Epithelial cell of prostate (primary cell): ENCODE measurements around the gene MAML1.

Experiments
- DNase-seq: peaks from one replicate; pipeline ENCODE4 v3.0.0-alpha.2; 2011; ENCODE audit warnings: low read depth, low spot score
- H3K27ac ChIP-seq: fragments of 450-650 bp; 2 replicates; pipeline ENCODE4 v1.5.1; 2017; ENCODE audit warnings: mild to moderate bottlenecking

Gene MAML1

DNA sequence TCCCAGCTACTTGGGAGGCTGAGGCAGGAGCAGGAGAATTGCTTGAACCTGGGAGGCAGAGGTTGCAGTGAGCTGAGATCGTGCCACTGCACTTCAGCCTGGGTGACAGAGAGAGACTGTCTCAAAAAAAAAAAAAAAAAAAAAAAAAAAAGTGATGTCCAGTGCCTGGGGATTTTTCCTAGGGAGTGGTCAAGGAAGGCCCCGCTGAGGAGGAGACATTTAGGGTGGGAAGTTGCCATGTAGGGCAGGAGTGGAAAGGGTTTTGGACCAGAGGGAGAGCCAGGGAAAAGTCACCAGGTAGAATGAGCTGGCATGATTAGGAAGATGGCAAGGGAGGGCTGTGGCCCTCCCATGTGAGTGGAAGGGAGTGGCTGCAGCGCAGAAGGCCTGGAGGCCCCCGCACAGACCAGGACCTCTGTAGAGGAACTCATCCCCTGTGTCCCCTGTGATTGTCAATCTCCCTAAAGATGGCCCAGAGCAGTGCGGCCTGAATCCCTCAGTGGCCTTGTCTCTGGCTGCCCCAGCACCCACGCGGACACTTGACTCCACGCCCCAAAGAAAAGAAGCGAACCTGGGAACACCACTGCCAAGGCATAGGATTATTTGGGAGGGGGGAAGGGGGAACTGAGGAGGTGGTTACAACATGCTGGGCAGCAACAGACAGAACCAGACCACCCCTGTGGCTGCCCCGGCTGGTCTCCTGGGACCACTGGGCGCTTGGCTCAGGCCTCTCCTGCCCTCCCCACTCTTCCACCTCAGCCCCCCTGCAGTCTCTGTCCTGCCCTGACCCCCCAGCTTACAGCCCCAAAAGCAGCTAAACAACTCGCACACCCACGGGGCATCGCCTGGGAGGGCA is 85.5 kb downstream of the MAML1 start:
- DNase-seq, result no peak
- peak overlapping the region; percentile 84 for H3K27ac ChIP-seq

GRCh38 chr5:179818746-179819295 is 86.2 kb downstream of the MAML1 start:
- peak overlapping the region; percentile 84 for H3K27ac ChIP-seq
- peak; percentile 81 for DNase-seq

GRCh38 chr5:179819296-179820126 is 86.9 kb downstream of the MAML1 start:
- peak overlapping the region; percentile 84 for H3K27ac ChIP-seq
- DNase-seq, result no peak

GRCh38 chr5:179820127-179820482 is 87.5 kb downstream of the MAML1 start:
- DNase-seq, result no peak
- peak overlapping the region; percentile 84 for H3K27ac ChIP-seq

GRCh38 chr5:179820483-179821297 is 88.1 kb downstream of the MAML1 start, which contains the start of gene SQSTM1:
SQSTM1 (plus strand) TSS chr5:179820905; CDS start chr5:179820937, 32 bp downstream.
- no peak for DNase-seq
- peak within 1 kb of the TSS; percentile 84 for H3K27ac ChIP-seq

DNA sequence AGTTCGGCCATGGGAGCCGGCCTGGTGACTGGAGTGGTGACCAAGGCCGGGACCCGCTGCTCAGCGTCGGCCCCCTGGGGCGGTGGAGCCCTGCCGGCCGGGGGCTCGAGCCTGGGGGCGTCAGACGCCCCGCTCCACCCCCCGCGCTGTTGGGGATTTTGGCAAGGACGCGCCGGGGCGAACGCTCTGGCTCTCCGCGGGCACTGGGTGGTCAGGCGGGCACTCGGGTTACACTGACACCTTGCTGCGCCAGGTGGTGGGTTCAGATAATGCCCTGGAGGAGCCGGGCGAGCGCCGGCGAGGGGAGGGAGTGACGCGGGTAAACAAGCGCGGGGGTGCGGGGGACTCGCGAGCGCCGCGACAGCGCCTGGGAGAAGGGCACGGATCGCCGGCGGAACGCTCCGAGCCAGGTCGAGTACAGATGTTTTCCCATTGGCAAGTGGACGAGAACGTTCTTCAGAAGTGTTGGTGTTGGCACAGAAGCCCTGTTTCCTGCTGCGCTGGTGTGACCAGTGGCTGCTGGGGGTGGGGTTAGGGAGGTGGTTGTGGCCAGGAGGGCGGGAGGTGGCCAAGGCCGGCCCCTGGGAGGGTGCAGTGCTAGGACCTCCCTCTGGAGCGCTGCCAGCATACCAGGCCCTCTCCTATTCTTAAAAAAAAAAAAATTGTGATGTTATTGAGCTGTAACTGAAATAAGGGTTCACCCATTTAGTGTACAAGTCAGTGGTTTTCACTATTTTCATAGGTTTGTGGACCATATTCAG is 88.9 kb downstream of the MAML1 start:
- peak; percentile 74 for DNase-seq
- peak overlapping the region; percentile 84 for H3K27ac ChIP-seq

- DNase-seq, result no peak
- peak overlapping the region; percentile 84 for H3K27ac ChIP-seq
Observed at GRCh38 chr5:179822059-179822432, 89.4 kb downstream of the MAML1 start.

- H3K27ac ChIP-seq, result peak overlapping the region; percentile 84
- no peak for DNase-seq
Observed at GRCh38 chr5:179822444-179822990, 89.9 kb downstream of the MAML1 start.

DNA sequence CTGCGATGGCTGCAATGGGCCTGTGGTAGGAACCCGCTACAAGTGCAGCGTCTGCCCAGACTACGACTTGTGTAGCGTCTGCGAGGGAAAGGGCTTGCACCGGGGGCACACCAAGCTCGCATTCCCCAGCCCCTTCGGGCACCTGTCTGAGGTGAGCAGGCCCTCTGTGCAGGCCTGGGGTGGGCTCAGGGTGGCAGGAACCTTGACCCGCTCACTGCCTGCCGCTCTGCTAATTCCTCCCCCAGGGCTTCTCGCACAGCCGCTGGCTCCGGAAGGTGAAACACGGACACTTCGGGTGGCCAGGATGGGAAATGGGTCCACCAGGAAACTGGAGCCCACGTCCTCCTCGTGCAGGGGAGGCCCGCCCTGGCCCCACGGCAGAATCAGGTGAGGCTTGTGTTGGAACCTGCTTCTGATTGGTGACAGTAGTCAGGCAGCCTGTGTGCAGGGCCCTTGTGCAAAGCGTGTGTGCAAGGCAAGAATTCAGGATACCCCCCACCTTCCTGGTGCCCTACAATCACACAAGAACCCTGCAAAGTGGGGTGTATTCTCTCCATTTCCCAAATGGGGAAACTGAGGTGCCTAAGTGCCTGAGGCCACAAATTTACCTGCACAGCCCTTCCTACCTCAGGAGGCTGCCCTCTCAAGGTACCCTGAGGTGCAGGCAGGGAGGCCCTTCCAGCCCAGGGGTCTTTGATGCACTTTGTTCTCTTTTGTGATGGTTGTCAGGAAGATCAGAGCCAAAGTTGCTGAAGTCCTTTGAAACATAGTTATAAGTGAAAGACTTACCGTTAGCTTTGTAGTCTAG is 91.5 kb downstream of the MAML1 start:
- no peak overlapping the region for H3K27ac ChIP-seq
- DNase-seq, result no peak

GRCh38 chr5:179824745-179825112 is 92.1 kb downstream of the MAML1 start:
- no peak overlapping the region for H3K27ac ChIP-seq
- no peak for DNase-seq

DNA sequence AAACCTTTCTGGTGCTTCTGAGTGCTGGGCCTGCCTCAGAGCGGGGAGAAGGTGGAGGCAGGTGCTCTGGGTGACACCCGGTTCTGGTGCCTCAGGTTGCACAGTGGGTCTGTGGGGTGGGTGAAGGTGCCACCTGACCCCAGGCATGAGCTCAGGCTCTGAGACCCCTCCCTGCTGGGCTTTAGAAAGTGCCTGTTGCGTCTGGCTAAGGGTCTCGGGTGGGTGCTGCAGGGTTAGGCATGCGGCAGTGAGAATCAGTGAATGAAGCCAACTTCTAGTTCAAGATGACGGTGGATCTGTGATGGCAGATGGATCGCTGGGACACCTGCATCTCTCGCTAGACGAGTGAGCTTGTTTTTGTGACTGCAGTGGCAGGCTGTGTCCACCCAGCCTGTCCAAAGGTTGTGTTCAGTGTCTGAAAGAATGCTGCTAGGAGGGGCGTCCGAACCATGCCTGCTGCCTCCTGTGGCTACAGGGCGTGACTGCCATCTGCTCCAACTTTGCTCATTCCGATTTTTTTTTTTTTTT is 93.1 kb downstream of the MAML1 start:
- DNase-seq, result no peak
- H3K27ac ChIP-seq, result no peak overlapping the region
